ENCODE results near the gene WNT4.

- no peak for TF ChIP-seq CTCF (IDR thresholded peaks at IDR 0.05)
- no peak for TF ChIP-seq POLR2A (IDR thresholded peaks at IDR 0.05)
Measured at GRCh38 chr1:22120469-22120790, 22.5 kb downstream of the WNT4 start.

Measured in body of pancreas (tissue), 4 donors.